OCI-LY7 (cell line): ENCODE data around the gene HERC5. TPM values are rescaled to one million over a fixed set of nuclear protein-coding genes. Genes with fewer than 3 reads are reported as not detected.

Experiments
- BruUV-seq: library from RNA; stranded (reverse); fragments of 400-500 nt; replicated peaks from 2 replicates; lab custom pipeline; 2021; lab: Mats Ljungman, UMichigan
- CTCF ChIA-PET: fragments of 300-600 bp; sonication (Branson Sonifier 250); formaldehyde crosslinking; loops from one replicate; lab custom pipeline; 2022; ENCODE audit warnings: antibody characterized with exemption; ENCODE audit not compliant: unreplicated experiment; lab: Charles Lee
- POLR2A ChIA-PET: fragments of 300-600 bp; sonication (Branson Sonifier 250); formaldehyde crosslinking; loops from one replicate; lab custom pipeline; 2022; ENCODE audit warnings: antibody characterized with exemption; lab: Charles Lee
- DNase-seq: peaks from one replicate; pipeline ENCODE4 v3.0.0-alpha.2; 2015; ENCODE audit warnings: low spot score
- H2AFZ ChIP-seq: fragments of 200-600 bp; sonication (generic), shearing (Covaris generic); 2 replicates; pipeline ENCODE4 v1.6.1; 2014; ENCODE audit warnings: mild to moderate bottlenecking, antibody characterized with exemption, low read length, moderate library complexity
- H3K27ac ChIP-seq: fragments of 200-600 bp; sonication (generic); 2 replicates; pipeline ENCODE4 v1.5.1; 2014; ENCODE audit warnings: mixed run types, low read depth, mild to moderate bottlenecking, moderate library complexity, low read length, inconsistent platforms; ENCODE audit not compliant: poor library complexity, severe bottlenecking
- H3K36me3 ChIP-seq: fragments of 200-600 bp; sonication (generic); 2 replicates; pipeline ENCODE4 v1.6.1; 2014; ENCODE audit warnings: mild to moderate bottlenecking, antibody characterized with exemption, low read length, moderate library complexity, mixed read lengths; ENCODE audit not compliant: insufficient read depth
- H3K4me1 ChIP-seq: fragments of 200-600 bp; sonication (generic); 2 replicates; pipeline ENCODE4 v1.5.1; 2014; ENCODE audit warnings: mild to moderate bottlenecking, low read length; ENCODE audit not compliant: insufficient read depth, poor library complexity, severe bottlenecking
- H3K4me2 ChIP-seq: fragments of 200-600 bp; sonication (generic); 2 replicates; pipeline ENCODE4 v1.6.1; 2014; ENCODE audit warnings: mild to moderate bottlenecking, low read length
- H3K4me3 ChIP-seq: fragments of 200-600 bp; sonication (generic); 2 replicates; pipeline ENCODE4 v1.5.1; 2014; ENCODE audit warnings: mild to moderate bottlenecking, low read depth, low read length; ENCODE audit not compliant: poor library complexity, severe bottlenecking
- H3K79me2 ChIP-seq: fragments of 200-600 bp; sonication (generic); 2 replicates; pipeline ENCODE4 v1.6.1; 2016; ENCODE audit warnings: low read depth, mild to moderate bottlenecking, low read length, moderate library complexity, mixed read lengths; ENCODE audit not compliant: insufficient read depth
- H3K9me2 ChIP-seq: fragments of 200-600 bp; sonication (generic); 2 replicates; pipeline ENCODE4 v1.6.1; 2016; ENCODE audit warnings: mild to moderate bottlenecking, low read length, mixed read lengths; ENCODE audit not compliant: insufficient read depth
- H3K9me3 ChIP-seq: fragments of 200-600 bp; sonication (generic); 2 replicates; pipeline ENCODE4 v1.6.1; 2014; ENCODE audit warnings: mild to moderate bottlenecking, mixed run types, low read length, mixed read lengths
- H4K20me1 ChIP-seq: fragments of 200-600 bp; sonication (generic); 2 replicates; pipeline ENCODE4 v1.6.1; 2014; ENCODE audit warnings: mild to moderate bottlenecking, antibody characterized with exemption, low read length, moderate library complexity, mixed read lengths; ENCODE audit not compliant: insufficient read depth
- EZH2phosphoT487 ChIP-seq: fragments of 200-600 bp; sonication (generic); IDR thresholded peaks from 2 replicates; pipeline ENCODE4 v1.6.1; 2018; ENCODE audit warnings: low read depth, borderline replicate concordance, mild to moderate bottlenecking, mixed run types, antibody characterized with exemption, low read length, moderate library complexity, mixed read lengths
- intact Hi-C: fragments of 100-400 bp; cut with micrococcal nuclease; formaldehyde crosslinking; loops from one replicate; pipeline ENCODE4 v1.10.0; 2022; ENCODE audit not compliant: unreplicated experiment
- total RNA-seq, 2 experiments: library from RNA; depleted of rRNA in 1 of 2; stranded (reverse); fragments of >200 nt in 1 of 2; shearing (Covaris generic) in 1 of 2; gene quantifications; 2 replicates each; pipeline ENCODE4 v1.2.3, GENCODE V29; 2014 to 2022
- TF ChIP-seq, protein P1 (sequence below): fragments of 200-600 bp; sonication (generic); conservative IDR thresholded peaks from 2 replicates; pipeline ENCODE4 v1.5.1; 2014; ENCODE audit warnings: mild to moderate bottlenecking, antibody characterized with exemption, low read length, moderate library complexity, mixed read lengths

Gene HERC5
- total RNA-seq, 2 experiments from 2014 or later = not detected

DNA sequence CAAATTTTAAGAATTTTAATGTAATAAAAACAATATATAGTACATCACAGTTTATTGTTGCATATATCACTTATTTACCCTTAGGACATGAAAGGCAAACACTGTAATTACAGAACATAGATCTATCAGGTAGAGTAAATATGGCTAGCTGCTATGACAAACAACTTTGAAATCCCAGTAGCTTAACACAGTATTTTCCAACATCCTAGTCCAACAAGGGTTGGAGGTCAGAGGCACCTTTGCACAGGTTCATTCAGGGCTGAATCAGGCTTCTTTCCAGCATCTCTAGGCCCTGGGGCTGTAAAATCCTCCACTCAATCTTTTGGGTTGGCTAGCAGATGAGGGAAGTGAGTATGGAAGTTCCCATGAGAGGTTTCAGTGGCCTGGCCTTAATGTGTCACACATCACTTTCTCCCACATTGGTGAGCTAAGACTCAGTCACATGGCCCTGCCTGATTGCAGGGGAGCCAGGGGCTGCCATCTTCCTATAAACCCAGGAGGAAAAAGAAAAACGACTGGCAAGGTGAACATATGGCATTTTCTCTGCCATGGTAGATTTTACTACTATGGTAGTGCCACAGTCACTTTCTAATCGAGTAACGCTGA is 45.3 kb upstream of the HERC5 start:
- Histone ChIP-seq H3K79me2 (no peaks in the 10 kb centered on the region), H4K20me1 (no peaks in the 10 kb centered on the region), H3K36me3 (no peaks in the 10 kb centered on the region), H3K4me1 (no peaks in the 10 kb centered on the region), H2AFZ (no peak overlapping the region), H3K9me3 (no peaks in the 10 kb centered on the region), H3K27ac (no peak overlapping the region), H3K4me2 (no peak overlapping the region), H3K9me2 (no peaks in the 10 kb centered on the region), H3K4me3 (no peak overlapping the region)
- no TSS peak for BruUV-seq
- POLR2A ChIA-PET = interaction anchor here (0.7 kb wide), 1 partner anchor 408 kb away, joined by 6 read pairs; no protein-coding TSS in a partner anchor
- DNase-seq = no peak
- no peak for TF ChIP-seq EZH2phosphoT487
- TF ChIP-seq, protein P1, sequence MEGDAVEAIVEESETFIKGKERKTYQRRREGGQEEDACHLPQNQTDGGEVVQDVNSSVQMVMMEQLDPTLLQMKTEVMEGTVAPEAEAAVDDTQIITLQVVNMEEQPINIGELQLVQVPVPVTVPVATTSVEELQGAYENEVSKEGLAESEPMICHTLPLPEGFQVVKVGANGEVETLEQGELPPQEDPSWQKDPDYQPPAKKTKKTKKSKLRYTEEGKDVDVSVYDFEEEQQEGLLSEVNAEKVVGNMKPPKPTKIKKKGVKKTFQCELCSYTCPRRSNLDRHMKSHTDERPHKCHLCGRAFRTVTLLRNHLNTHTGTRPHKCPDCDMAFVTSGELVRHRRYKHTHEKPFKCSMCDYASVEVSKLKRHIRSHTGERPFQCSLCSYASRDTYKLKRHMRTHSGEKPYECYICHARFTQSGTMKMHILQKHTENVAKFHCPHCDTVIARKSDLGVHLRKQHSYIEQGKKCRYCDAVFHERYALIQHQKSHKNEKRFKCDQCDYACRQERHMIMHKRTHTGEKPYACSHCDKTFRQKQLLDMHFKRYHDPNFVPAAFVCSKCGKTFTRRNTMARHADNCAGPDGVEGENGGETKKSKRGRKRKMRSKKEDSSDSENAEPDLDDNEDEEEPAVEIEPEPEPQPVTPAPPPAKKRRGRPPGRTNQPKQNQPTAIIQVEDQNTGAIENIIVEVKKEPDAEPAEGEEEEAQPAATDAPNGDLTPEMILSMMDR = no peak
- CTCF ChIA-PET = no interaction called here
- intact Hi-C loops = no loop called here

DNA sequence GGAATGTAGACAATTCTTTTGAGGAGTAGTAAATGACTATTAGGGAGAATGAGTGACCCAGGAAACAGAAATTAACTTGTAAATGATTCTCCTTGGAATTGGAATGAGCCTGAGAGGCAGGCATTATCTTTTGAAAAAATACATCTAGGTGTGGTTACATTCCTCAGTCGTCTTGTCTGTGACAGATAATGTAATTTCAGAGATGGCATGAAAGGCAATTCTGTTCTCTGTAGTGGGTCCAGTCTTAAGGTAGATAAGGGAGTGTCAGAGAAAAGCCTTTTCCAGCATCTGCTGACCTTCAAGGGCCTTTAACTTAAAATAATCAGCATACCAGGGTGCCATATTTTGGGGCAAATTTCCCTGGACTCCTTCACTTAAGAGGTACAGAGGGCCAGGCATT is 43.1 kb upstream of the HERC5 start:
- POLR2A ChIA-PET = no interaction called here
- no peaks in the 10 kb centered on the region for H4K20me1 ChIP-seq
- H2AFZ ChIP-seq = no peak overlapping the region
- no peak overlapping the region for H3K4me3 ChIP-seq
- H3K9me2 ChIP-seq = no peaks in the 10 kb centered on the region
- no TSS peak for BruUV-seq
- H3K79me2 ChIP-seq = no peaks in the 10 kb centered on the region
- DNase-seq = no peak
- CTCF ChIA-PET = no interaction called here
- H3K4me1 ChIP-seq = no peaks in the 10 kb centered on the region
- no peaks in the 10 kb centered on the region for H3K36me3 ChIP-seq
- H3K9me3 ChIP-seq = no peaks in the 10 kb centered on the region
- no peak for TF ChIP-seq EZH2phosphoT487
- TF ChIP-seq, protein P1 = no peak
- intact Hi-C loops = no loop called here
- no peak overlapping the region for H3K27ac ChIP-seq
- H3K4me2 ChIP-seq = no peak overlapping the region

DNA sequence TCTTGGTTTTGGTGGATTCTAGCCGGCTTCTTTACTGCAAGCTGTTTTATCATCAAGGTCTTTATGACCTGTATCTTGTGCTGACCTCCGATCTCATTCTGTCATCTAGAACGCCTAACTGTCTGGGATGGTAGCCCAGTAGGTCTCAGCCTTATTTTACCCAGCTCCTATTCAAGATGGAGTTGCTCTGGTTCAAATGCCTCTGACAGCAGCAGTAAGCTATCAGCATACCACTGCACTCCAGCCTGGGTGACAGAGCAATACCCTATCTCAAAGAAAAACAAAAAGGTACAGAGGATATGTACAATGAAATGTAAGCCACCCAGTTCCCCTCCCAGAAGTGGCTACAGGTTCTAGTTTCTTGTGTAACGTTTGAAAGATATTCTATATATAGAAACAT is 42.2 kb upstream of the HERC5 start:
- ChIA-PET CTCF (no interaction called here), POLR2A (interaction anchor here (0.5 kb wide), 1 partner anchor 105 kb away, joined by 3 read pairs; no protein-coding TSS in a partner anchor)
- TF ChIP-seq, protein P1 = no peak
- no peak for TF ChIP-seq EZH2phosphoT487
- H4K20me1 ChIP-seq = no peaks in the 10 kb centered on the region
- no peak for DNase-seq
- H3K9me2 ChIP-seq = no peaks in the 10 kb centered on the region
- no peak overlapping the region for H3K4me2 ChIP-seq
- no peak overlapping the region for H3K4me3 ChIP-seq
- no peaks in the 10 kb centered on the region for H3K36me3 ChIP-seq
- no peaks in the 10 kb centered on the region for H3K9me3 ChIP-seq
- H2AFZ ChIP-seq = no peak overlapping the region
- H3K27ac ChIP-seq = no peak overlapping the region
- H3K4me1 ChIP-seq = no peaks in the 10 kb centered on the region
- H3K79me2 ChIP-seq = no peaks in the 10 kb centered on the region
- intact Hi-C loops = no loop called here
- BruUV-seq = no TSS peak
